ENCODE data around the gene ATMIN.

DNA sequence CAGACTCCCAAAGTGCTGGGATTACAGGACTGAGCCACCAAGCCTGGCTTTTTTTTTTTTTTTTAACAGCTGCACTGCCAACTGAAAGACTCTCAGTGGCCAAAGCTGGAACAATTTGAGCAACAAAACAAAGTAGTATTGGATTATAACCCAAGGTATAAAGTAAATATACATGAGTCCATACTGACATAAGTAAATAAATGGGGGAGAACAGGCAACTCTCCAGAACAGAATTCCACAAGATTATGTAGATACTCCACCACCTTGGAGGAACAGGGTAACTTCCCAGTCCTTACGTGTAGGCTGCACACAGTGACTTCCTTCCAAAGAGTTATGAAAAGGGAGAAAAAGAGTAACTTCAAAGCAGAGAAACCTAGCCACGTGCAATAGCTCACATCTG, 44.7 kb upstream of the ATMIN start:
- TF ChIP-seq, protein P1, sequence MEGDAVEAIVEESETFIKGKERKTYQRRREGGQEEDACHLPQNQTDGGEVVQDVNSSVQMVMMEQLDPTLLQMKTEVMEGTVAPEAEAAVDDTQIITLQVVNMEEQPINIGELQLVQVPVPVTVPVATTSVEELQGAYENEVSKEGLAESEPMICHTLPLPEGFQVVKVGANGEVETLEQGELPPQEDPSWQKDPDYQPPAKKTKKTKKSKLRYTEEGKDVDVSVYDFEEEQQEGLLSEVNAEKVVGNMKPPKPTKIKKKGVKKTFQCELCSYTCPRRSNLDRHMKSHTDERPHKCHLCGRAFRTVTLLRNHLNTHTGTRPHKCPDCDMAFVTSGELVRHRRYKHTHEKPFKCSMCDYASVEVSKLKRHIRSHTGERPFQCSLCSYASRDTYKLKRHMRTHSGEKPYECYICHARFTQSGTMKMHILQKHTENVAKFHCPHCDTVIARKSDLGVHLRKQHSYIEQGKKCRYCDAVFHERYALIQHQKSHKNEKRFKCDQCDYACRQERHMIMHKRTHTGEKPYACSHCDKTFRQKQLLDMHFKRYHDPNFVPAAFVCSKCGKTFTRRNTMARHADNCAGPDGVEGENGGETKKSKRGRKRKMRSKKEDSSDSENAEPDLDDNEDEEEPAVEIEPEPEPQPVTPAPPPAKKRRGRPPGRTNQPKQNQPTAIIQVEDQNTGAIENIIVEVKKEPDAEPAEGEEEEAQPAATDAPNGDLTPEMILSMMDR (IDR thresholded peaks at IDR 0.05 in 8 of 11, conservative IDR thresholded peaks at IDR 0.05 in 3 of 11) = no peak
- TF ChIP-seq POLR2AphosphoS5 (IDR thresholded peaks at IDR 0.05) = no peak

All from spleen (tissue), 7 donors.